HEK293 (cell line): Measurements from ENCODE around the gene IGLON5.

Experiments
- CTCF ChIA-PET: fragments of 350-600 bp; formaldehyde crosslinking; extraction: SDS; loops from one replicate; lab custom pipeline; 2021; ENCODE audit warnings: antibody characterized with exemption; lab: Yijun Ruan, JAX
- POLR2A ChIA-PET: fragments of 300-600 bp; formaldehyde crosslinking; extraction: SDS; loops from one replicate; lab custom pipeline; 2020; ENCODE audit warnings: antibody characterized with exemption, inconsistent platforms; lab: Yijun Ruan, JAX
- H3K27ac ChIP-seq: fragments of 200-500 bp; sonication (Bioruptor generic); 2 replicates; pipeline ENCODE4 v1.5.1; 2014; ENCODE audit warnings: low read depth, low read length, control low read depth, inconsistent platforms; ENCODE audit errors: extremely low read depth
- H3K36me3 ChIP-seq, 2 experiments: fragments of 200-500 bp in 1 of 2; sonication (Bioruptor generic) in 1 of 2; 1 replicate in 1 of 2; 2 replicates in 1 of 2; pipeline ENCODE4 v1.5.1; 2014 to 2017; ENCODE audit warnings: inconsistent platforms in 2 of 2, low read length in 2 of 2; ENCODE audit not compliant: control insufficient read depth in 2 of 2, insufficient read depth in 1 of 2
- H3K4me1 ChIP-seq: fragments of 200-500 bp; sonication (Bioruptor generic); 2 replicates; pipeline ENCODE4 v1.5.1; 2014; ENCODE audit warnings: mild to moderate bottlenecking, low read length, inconsistent platforms; ENCODE audit not compliant: control insufficient read depth, insufficient read depth
- H3K4me3 ChIP-seq: 2 replicates; pipeline ENCODE4 v1.5.1; 2011; ENCODE audit warnings: low read depth, mild to moderate bottlenecking, control low read depth, low read length, moderate library complexity
- H3K9me3 ChIP-seq: fragments of 200-500 bp; sonication (Bioruptor generic); 2 replicates; pipeline ENCODE4 v1.5.1; 2014; ENCODE audit warnings: low read depth, low read length, inconsistent platforms; ENCODE audit not compliant: control insufficient read depth, insufficient read depth
- CTCF ChIP-seq: fragments of 450-650 bp; formaldehyde crosslinking; IDR thresholded peaks from 2 replicates; pipeline ENCODE4 v1.5.1; 2016; ENCODE audit warnings: missing biosample characterization, missing genetic modification characterization
- FEZF1 ChIP-seq: fragments of 450-650 bp; formaldehyde crosslinking; IDR thresholded peaks from 2 replicates; pipeline ENCODE4 v1.5.1; 2016; ENCODE audit warnings: missing biosample characterization, missing genetic modification characterization
- GLI4 ChIP-seq: fragments of 450-650 bp; formaldehyde crosslinking; IDR thresholded peaks from 2 replicates; pipeline ENCODE4 v1.5.1; 2016; ENCODE audit warnings: missing biosample characterization, missing genetic modification characterization
- KLF10 ChIP-seq: fragments of 450-650 bp; IDR thresholded peaks from 2 replicates; pipeline ENCODE4 v1.5.1; 2018; ENCODE audit warnings: missing biosample characterization, mild to moderate bottlenecking, missing genetic modification characterization
- REPIN1 ChIP-seq: fragments of 450-650 bp; formaldehyde crosslinking; IDR thresholded peaks from 2 replicates; pipeline ENCODE4 v1.5.1; 2017; ENCODE audit warnings: missing biosample characterization, missing genetic modification characterization, low read depth
- REST ChIP-seq: fragments of 450-650 bp; formaldehyde crosslinking; IDR thresholded peaks from 2 replicates; pipeline ENCODE4 v1.5.1; 2016; ENCODE audit warnings: missing biosample characterization, missing genetic modification characterization
- ZBTB10 ChIP-seq: fragments of 450-650 bp; formaldehyde crosslinking; IDR thresholded peaks from 2 replicates; pipeline ENCODE4 v1.5.1; 2016; ENCODE audit warnings: missing biosample characterization, missing genetic modification characterization
- ZBTB48 ChIP-seq: fragments of 450-650 bp; formaldehyde crosslinking; IDR thresholded peaks from 2 replicates; pipeline ENCODE4 v1.5.1; 2016; ENCODE audit warnings: missing biosample characterization, missing genetic modification characterization
- ZFP3 ChIP-seq: fragments of 450-650 bp; formaldehyde crosslinking; IDR thresholded peaks from 2 replicates; pipeline ENCODE4 v1.5.1; 2016; ENCODE audit warnings: low read depth, missing biosample characterization, missing genetic modification characterization
- ZNF138 ChIP-seq: fragments of 450-650 bp; formaldehyde crosslinking; IDR thresholded peaks from 2 replicates; pipeline ENCODE4 v1.5.1; 2016; ENCODE audit warnings: missing biosample characterization, missing genetic modification characterization, borderline replicate concordance
- ZNF324 ChIP-seq: fragments of 450-650 bp; formaldehyde crosslinking; IDR thresholded peaks from 2 replicates; pipeline ENCODE4 v1.5.1; 2016; ENCODE audit warnings: missing biosample characterization, missing genetic modification characterization
- ZNF48 ChIP-seq: fragments of 450-650 bp; formaldehyde crosslinking; IDR thresholded peaks from 2 replicates; pipeline ENCODE4 v1.5.1; 2016; ENCODE audit warnings: missing biosample characterization, missing genetic modification characterization
- ZNF785 ChIP-seq: fragments of 450-650 bp; formaldehyde crosslinking; IDR thresholded peaks from 2 replicates; pipeline ENCODE4 v1.5.1; 2016; ENCODE audit warnings: missing biosample characterization, missing genetic modification characterization
- ZNF792 ChIP-seq: fragments of 450-650 bp; formaldehyde crosslinking; IDR thresholded peaks from 2 replicates; pipeline ENCODE4 v1.5.1; 2016; ENCODE audit warnings: missing biosample characterization, missing genetic modification characterization
- ZNF843 ChIP-seq: fragments of 450-650 bp; formaldehyde crosslinking; IDR thresholded peaks from 2 replicates; pipeline ENCODE4 v1.5.1; 2016; ENCODE audit warnings: missing biosample characterization, missing genetic modification characterization
- ZSCAN23 ChIP-seq: fragments of 450-650 bp; formaldehyde crosslinking; IDR thresholded peaks from 2 replicates; pipeline ENCODE4 v1.5.1; 2016; ENCODE audit warnings: missing biosample characterization, missing genetic modification characterization
- ZSCAN4 ChIP-seq: fragments of 450-650 bp; formaldehyde crosslinking; IDR thresholded peaks from 2 replicates; pipeline ENCODE4 v1.5.1; 2017; ENCODE audit warnings: missing biosample characterization, missing genetic modification characterization

Gene IGLON5

GRCh38 chr19:51317376-51317775, 5.9 kb downstream of the IGLON5 start (continued):
- TF ChIP-seq ZNF843 (tag by site-specific recombination) (no peak), REPIN1 (tag by site-specific recombination) (no peak), ZNF48 (tag by site-specific recombination) (no peak)

GRCh38 chr19:51317968-51318367, 6.5 kb downstream of the IGLON5 start:
- CTCF ChIA-PET: interaction anchor here (1.0 to 1.7 kb wide), 4 partner anchors 9 to 160 kb away, joined by 3 to 7 read pairs (median 3); no protein-coding TSS in a partner anchor
- TF ChIP-seq ZFP3 (tag by site-specific recombination) (peak; percentile 53), ZNF785 (tag by site-specific recombination) (no peak)
- no peaks in the 10 kb centered on the region; the same call in 1 of the 2 replicates for H3K4me1 ChIP-seq
- no peak overlapping the region for H3K4me3 ChIP-seq
- H3K9me3 ChIP-seq: no peaks in the 10 kb centered on the region
- H3K27ac ChIP-seq: no peak overlapping the region
- no peaks in the 10 kb centered on the region; a peak in 1 of 3 replicates for H3K36me3 ChIP-seq
- POLR2A ChIA-PET: interaction anchor here (0.7 kb wide), 1 partner anchor 83 kb away, joined by 3 read pairs; no protein-coding TSS in a partner anchor

DNA sequence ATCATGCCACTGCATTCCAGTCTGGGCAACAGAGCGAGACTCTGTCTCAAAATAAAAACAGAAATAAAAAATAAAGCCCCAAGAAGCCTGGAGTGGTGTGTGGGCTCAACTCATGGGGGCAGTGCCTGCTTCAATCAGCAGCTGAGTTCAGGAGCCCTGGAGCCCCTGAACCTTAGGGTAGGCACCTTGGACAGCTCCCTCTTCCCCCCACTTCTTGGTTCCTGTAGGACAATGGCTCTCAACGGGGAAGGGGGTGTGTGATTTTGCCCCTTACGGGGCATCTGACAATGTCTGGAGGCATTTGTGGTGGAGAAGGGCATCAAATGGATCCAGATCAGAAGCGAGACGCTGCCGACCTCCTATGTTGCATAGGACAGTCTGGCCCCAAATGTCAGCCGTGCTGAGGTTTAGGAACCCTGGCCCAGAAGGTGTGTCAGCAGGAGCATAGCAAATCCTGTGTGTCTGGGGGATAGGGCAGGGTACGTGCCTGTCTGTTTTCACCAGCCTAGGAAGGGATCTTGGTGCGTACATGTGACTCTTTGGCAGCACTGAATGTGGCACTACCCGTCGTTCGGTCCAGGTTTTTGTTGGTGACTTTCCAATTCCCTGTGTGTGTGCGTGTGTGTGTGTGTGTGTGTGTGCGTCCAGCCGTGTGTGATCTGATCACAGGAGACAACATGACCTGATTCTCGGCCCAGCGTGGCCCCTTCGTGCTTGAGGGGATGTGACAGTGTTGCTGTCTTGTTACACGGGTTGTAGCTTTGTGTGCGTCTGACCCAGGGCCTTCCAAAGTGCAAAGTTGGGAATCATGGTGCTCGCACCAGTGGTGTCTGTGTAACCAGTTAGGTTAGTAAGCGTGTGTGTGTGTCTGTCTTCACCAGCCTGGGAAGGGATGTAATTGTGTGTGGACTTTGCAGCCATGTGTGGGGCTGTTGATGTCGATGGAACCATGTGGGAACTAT, 7.5 kb downstream of the IGLON5 start:
- Histone ChIP-seq H3K9me3 (no peaks in the 10 kb centered on the region), H3K27ac (no peak overlapping the region), H3K36me3 (no peaks in the 10 kb centered on the region), H3K4me3 (no peak overlapping the region)
- TF ChIP-seq ZBTB48 (tag by site-specific recombination) (no peak), ZNF138 (no peak), REST (tag by site-specific recombination) (peak; percentile 90), ZSCAN4 (peak; percentile 30; the same call in 1 of the 2 replicates)
- TF ChIP-seq, all 188 proteins: peak for 2
- ChIA-PET POLR2A (no interaction called here), CTCF (interaction anchor here (0.6 to 1.1 kb wide), 6 partner anchors 10 to 763 kb away, joined by 3 to 4 read pairs (median 3); no protein-coding TSS in a partner anchor)
- H3K4me1 ChIP-seq: no peaks in the 10 kb centered on the region; the same call in 1 of the 2 replicates

DNA sequence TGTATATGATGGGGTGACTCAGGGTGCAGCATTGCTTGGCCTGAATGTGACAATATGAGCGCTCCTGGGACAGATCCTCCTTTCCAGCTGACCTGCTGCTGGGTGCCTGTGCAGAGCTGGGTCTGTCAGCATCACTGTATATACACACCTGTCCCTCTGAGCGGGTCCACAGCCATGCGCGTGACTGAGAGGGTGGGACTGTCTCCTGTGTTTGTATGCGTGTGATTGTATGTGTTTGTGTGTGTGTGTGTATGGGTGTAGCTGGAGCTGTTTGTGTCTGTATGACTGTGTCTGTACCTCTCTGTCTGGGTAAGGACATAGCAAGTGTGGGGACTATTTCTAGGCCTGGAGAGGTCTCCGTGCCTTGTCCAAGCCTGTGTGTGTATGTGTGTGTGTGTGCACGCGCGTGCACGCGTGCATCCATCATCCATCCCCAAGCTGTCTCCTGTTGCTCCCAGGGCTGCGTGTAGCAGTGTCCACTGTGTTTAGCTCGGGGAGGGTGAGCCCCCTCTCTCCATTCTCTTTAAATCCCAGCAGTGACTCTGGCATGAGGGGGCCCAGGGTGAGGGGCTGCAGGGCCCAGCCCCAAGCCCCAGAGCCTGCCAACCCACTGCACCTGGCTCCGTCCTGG, 8.3 kb downstream of the IGLON5 start:
- Histone ChIP-seq H3K36me3 (no peaks in the 10 kb centered on the region), H3K4me3 (no peak overlapping the region), H3K4me1 (no peaks in the 10 kb centered on the region; the same call in 1 of the 2 replicates), H3K9me3 (no peaks in the 10 kb centered on the region), H3K27ac (no peak overlapping the region)
- ChIA-PET CTCF (interaction anchor here (0.6 to 0.9 kb wide), 3 partner anchors 9 to 763 kb away, joined by 3 to 4 read pairs (median 3); no protein-coding TSS in a partner anchor), POLR2A (interaction anchor here (0.6 kb wide), 1 partner anchor 20 kb away, joined by 3 read pairs; no protein-coding TSS in a partner anchor)
- TF ChIP-seq ZNF138 (no peak), GLI4 (tag by site-specific recombination) (no peak), ZNF324 (tag by site-specific recombination) (no peak), ZBTB10 (tag by site-specific recombination) (no peak), KLF10 (tag by site-specific recombination) (no peak), ZSCAN23 (tag by site-specific recombination) (no peak), FEZF1 (tag by site-specific recombination) (no peak), ZNF792 (tag by site-specific recombination) (no peak), CTCF (no peak)
